OCI-LY7 (cell line): ENCODE data around the gene TDRD3. TPM values are rescaled to one million over a fixed set of nuclear protein-coding genes. Genes with fewer than 3 reads are reported as not detected.

Experiments
- BruUV-seq: library from RNA; stranded (reverse); fragments of 400-500 nt; replicated peaks from 2 replicates; lab custom pipeline; 2021; lab: Mats Ljungman, UMichigan
- CTCF ChIA-PET: fragments of 300-600 bp; sonication (Branson Sonifier 250); formaldehyde crosslinking; loops from one replicate; lab custom pipeline; 2022; ENCODE audit warnings: antibody characterized with exemption; ENCODE audit not compliant: unreplicated experiment; lab: Charles Lee
- POLR2A ChIA-PET: fragments of 300-600 bp; sonication (Branson Sonifier 250); formaldehyde crosslinking; loops from one replicate; lab custom pipeline; 2022; ENCODE audit warnings: antibody characterized with exemption; lab: Charles Lee
- DNase-seq: peaks from one replicate; pipeline ENCODE4 v3.0.0-alpha.2; 2015; ENCODE audit warnings: low spot score
- H2AFZ ChIP-seq: fragments of 200-600 bp; sonication (generic), shearing (Covaris generic); 2 replicates; pipeline ENCODE4 v1.6.1; 2014; ENCODE audit warnings: mild to moderate bottlenecking, antibody characterized with exemption, low read length, moderate library complexity
- H3K27ac ChIP-seq: fragments of 200-600 bp; sonication (generic); 2 replicates; pipeline ENCODE4 v1.5.1; 2014; ENCODE audit warnings: mixed run types, low read depth, mild to moderate bottlenecking, moderate library complexity, low read length, inconsistent platforms; ENCODE audit not compliant: poor library complexity, severe bottlenecking
- H3K36me3 ChIP-seq: fragments of 200-600 bp; sonication (generic); 2 replicates; pipeline ENCODE4 v1.6.1; 2014; ENCODE audit warnings: mild to moderate bottlenecking, antibody characterized with exemption, low read length, moderate library complexity, mixed read lengths; ENCODE audit not compliant: insufficient read depth
- H3K4me1 ChIP-seq: fragments of 200-600 bp; sonication (generic); 2 replicates; pipeline ENCODE4 v1.5.1; 2014; ENCODE audit warnings: mild to moderate bottlenecking, low read length; ENCODE audit not compliant: insufficient read depth, poor library complexity, severe bottlenecking
- H3K4me2 ChIP-seq: fragments of 200-600 bp; sonication (generic); 2 replicates; pipeline ENCODE4 v1.6.1; 2014; ENCODE audit warnings: mild to moderate bottlenecking, low read length
- H3K4me3 ChIP-seq: fragments of 200-600 bp; sonication (generic); 2 replicates; pipeline ENCODE4 v1.5.1; 2014; ENCODE audit warnings: mild to moderate bottlenecking, low read depth, low read length; ENCODE audit not compliant: poor library complexity, severe bottlenecking
- H3K79me2 ChIP-seq: fragments of 200-600 bp; sonication (generic); 2 replicates; pipeline ENCODE4 v1.6.1; 2016; ENCODE audit warnings: low read depth, mild to moderate bottlenecking, low read length, moderate library complexity, mixed read lengths; ENCODE audit not compliant: insufficient read depth
- H3K9me2 ChIP-seq: fragments of 200-600 bp; sonication (generic); 2 replicates; pipeline ENCODE4 v1.6.1; 2016; ENCODE audit warnings: mild to moderate bottlenecking, low read length, mixed read lengths; ENCODE audit not compliant: insufficient read depth
- H3K9me3 ChIP-seq: fragments of 200-600 bp; sonication (generic); 2 replicates; pipeline ENCODE4 v1.6.1; 2014; ENCODE audit warnings: mild to moderate bottlenecking, mixed run types, low read length, mixed read lengths
- H4K20me1 ChIP-seq: fragments of 200-600 bp; sonication (generic); 2 replicates; pipeline ENCODE4 v1.6.1; 2014; ENCODE audit warnings: mild to moderate bottlenecking, antibody characterized with exemption, low read length, moderate library complexity, mixed read lengths; ENCODE audit not compliant: insufficient read depth
- EZH2phosphoT487 ChIP-seq: fragments of 200-600 bp; sonication (generic); IDR thresholded peaks from 2 replicates; pipeline ENCODE4 v1.6.1; 2018; ENCODE audit warnings: low read depth, borderline replicate concordance, mild to moderate bottlenecking, mixed run types, antibody characterized with exemption, low read length, moderate library complexity, mixed read lengths
- intact Hi-C: fragments of 100-400 bp; cut with micrococcal nuclease; formaldehyde crosslinking; loops from one replicate; pipeline ENCODE4 v1.10.0; 2022; ENCODE audit not compliant: unreplicated experiment
- total RNA-seq, 2 experiments: library from RNA; depleted of rRNA in 1 of 2; stranded (reverse); fragments of >200 nt in 1 of 2; shearing (Covaris generic) in 1 of 2; gene quantifications; 2 replicates each; pipeline ENCODE4 v1.2.3, GENCODE V29; 2014 to 2022
- TF ChIP-seq, protein P1 (sequence below): fragments of 200-600 bp; sonication (generic); conservative IDR thresholded peaks from 2 replicates; pipeline ENCODE4 v1.5.1; 2014; ENCODE audit warnings: mild to moderate bottlenecking, antibody characterized with exemption, low read length, moderate library complexity, mixed read lengths

The TDRD3 gene
- total RNA-seq, 2 experiments from 2014 or later = 13.5 to 17.1 TPM

DNA sequence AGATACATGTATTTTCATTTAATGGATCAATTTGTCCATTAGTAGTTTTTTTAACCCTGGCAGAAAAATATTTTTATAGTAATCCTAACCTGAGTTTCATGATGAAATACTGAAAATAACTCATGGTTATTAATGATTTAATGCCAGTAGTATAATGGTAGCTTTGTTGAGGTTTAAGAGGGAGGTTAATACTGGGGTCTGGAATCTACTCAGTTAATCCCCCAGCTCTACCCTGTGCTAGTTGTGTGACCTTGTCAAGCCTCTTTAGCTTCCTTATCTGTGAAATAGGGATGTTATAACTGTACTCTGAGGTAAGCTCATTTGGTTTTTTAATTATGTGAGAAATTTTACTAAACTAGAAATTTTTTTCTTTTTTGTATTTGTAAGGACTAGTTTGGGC is 122.5 kb downstream of the TDRD3 start:
- ChIA-PET CTCF (no interaction called here), POLR2A (interaction anchor here (1.4 to 1.9 kb wide), 2 partner anchors 10 kb away, joined by 5 to 7 read pairs; no protein-coding TSS in a partner anchor)
- TF ChIP-seq, protein P1, sequence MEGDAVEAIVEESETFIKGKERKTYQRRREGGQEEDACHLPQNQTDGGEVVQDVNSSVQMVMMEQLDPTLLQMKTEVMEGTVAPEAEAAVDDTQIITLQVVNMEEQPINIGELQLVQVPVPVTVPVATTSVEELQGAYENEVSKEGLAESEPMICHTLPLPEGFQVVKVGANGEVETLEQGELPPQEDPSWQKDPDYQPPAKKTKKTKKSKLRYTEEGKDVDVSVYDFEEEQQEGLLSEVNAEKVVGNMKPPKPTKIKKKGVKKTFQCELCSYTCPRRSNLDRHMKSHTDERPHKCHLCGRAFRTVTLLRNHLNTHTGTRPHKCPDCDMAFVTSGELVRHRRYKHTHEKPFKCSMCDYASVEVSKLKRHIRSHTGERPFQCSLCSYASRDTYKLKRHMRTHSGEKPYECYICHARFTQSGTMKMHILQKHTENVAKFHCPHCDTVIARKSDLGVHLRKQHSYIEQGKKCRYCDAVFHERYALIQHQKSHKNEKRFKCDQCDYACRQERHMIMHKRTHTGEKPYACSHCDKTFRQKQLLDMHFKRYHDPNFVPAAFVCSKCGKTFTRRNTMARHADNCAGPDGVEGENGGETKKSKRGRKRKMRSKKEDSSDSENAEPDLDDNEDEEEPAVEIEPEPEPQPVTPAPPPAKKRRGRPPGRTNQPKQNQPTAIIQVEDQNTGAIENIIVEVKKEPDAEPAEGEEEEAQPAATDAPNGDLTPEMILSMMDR = no peak
- no peak for TF ChIP-seq EZH2phosphoT487
- H3K9me2 ChIP-seq = no peaks in the 10 kb centered on the region
- H3K4me3 ChIP-seq = no peak overlapping the region
- no peaks in the 10 kb centered on the region for H4K20me1 ChIP-seq
- H3K4me2 ChIP-seq = no peak overlapping the region
- no peak overlapping the region for H3K27ac ChIP-seq
- intact Hi-C loops = no loop called here
- no peaks in the 10 kb centered on the region for H3K9me3 ChIP-seq
- H3K36me3 ChIP-seq = no peaks in the 10 kb centered on the region; the same call in 1 of the 2 replicates
- no peaks in the 10 kb centered on the region for H3K4me1 ChIP-seq
- no TSS peak for BruUV-seq
- H3K79me2 ChIP-seq = no peaks in the 10 kb centered on the region
- no peak overlapping the region for H2AFZ ChIP-seq
- no peak for DNase-seq

DNA sequence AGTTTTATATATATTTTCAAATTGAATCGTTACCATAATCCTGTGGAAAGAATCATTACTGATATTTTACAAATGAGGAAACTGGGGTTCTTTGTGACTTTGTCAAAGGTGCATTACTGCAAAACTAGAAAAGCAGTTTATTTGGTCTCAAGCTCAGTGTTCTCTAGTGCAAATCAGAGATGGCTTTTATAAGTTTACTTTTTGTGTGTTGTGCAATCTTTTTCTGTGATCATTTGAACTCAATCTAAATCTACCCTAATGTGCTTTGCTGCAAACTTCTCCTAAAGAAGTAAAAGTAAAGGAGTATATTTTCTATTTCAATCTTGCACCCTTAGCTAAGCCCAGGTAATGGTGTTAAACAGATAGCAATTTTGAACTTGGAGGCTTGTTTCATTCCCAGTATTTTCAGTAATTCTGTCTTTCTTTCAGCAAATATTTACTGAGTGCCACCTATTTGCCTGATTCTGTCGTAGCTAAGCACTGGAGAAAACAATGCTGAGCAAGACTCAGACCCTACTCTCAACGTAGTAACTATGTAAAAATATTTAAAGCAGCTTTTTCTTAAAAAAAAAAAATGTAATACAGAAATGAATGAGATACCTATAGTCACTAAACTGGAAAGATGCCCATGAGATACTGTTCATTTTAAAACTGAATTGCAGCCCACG is 124.0 kb downstream of the TDRD3 start:
- ChIA-PET POLR2A (interaction anchor here (0.6 to 1.6 kb wide), 3 partner anchors 12 to 18 kb away, joined by 3 to 5 read pairs (median 3); no protein-coding TSS in a partner anchor), CTCF (no interaction called here)
- DNase-seq = no peak
- Histone ChIP-seq H3K79me2 (no peaks in the 10 kb centered on the region), H3K4me2 (no peak overlapping the region), H3K9me3 (no peaks in the 10 kb centered on the region), H3K4me3 (no peak overlapping the region), H3K36me3 (no peaks in the 10 kb centered on the region; the same call in 1 of the 2 replicates), H3K27ac (no peak overlapping the region), H3K9me2 (no peaks in the 10 kb centered on the region), H2AFZ (no peak overlapping the region), H4K20me1 (no peaks in the 10 kb centered on the region), H3K4me1 (no peaks in the 10 kb centered on the region)
- TF ChIP-seq, protein P1 = no peak
- TF ChIP-seq EZH2phosphoT487 = no peak
- BruUV-seq = no TSS peak
- intact Hi-C loops = no loop called here

DNA sequence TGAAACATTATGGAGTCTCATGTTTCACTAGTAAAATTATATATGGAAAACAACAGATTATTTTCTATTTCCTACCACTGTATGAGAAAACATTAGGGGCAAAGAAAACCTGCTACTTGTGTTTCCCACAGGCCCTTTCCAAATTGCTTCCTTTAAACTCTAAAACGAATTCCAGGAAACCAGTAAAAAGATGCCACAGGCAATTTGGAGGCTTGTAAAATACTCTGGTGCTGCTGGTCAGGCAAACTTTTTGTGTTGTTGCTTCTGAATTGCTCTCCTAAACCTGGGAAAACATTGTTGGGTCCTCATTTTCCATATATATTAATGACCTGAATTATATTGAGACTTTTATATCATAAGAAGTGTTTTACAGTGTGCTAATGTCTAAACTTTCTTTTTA is 141.5 kb downstream of the TDRD3 start:
- no peaks in the 10 kb centered on the region for H3K9me2 ChIP-seq

More for the DNA sequence above, 141.5 kb downstream of the TDRD3 start:
- ChIA-PET POLR2A (no interaction called here), CTCF (no interaction called here)
- intact Hi-C loops = no loop called here
- no peaks in the 10 kb centered on the region for H3K9me3 ChIP-seq
- H3K27ac ChIP-seq = no peak overlapping the region
- DNase-seq = no peak
- H3K4me1 ChIP-seq = no peaks in the 10 kb centered on the region
- no peak overlapping the region for H2AFZ ChIP-seq
- BruUV-seq = no TSS peak
- TF ChIP-seq, protein P1 = no peak
- TF ChIP-seq EZH2phosphoT487 = no peak
- no peaks in the 10 kb centered on the region for H4K20me1 ChIP-seq
- H3K79me2 ChIP-seq = no peaks in the 10 kb centered on the region
- no peak overlapping the region for H3K4me3 ChIP-seq
- no peaks in the 10 kb centered on the region for H3K36me3 ChIP-seq
- no peak overlapping the region for H3K4me2 ChIP-seq
